Lower leg skin (tissue), 4 donors: Measurements from ENCODE around the gene THOC3. TPM values are rescaled to one million over a fixed set of nuclear protein-coding genes. Genes with fewer than 3 reads are reported as not detected.
"Not testable (repeated sequence)": the region's sequence is repeated elsewhere in the genome, so short reads cannot be mapped to it uniquely, and the experiment has no call there.

Experiments used
- DNase-seq, 2 donors: peaks; one replicate each; pipeline ENCODE4 v3.0.0-alpha.2; 2019; ENCODE audit warnings: low spot score in 2 of 2
- H3K4me3 ChIP-seq: fragments of 200-600 bp; sonication (generic); 2 replicates; pipeline ENCODE4 v1.5.1; 2017; ENCODE audit warnings: mild to moderate bottlenecking, low read depth; ENCODE audit not compliant: poor library complexity, severe bottlenecking
- CTCF ChIP-seq, 3 donors: fragments of 450-650 bp; IDR thresholded peaks; one replicate each; pipeline ENCODE4 v1.5.1; 2016; ENCODE audit warnings: antibody characterized with exemption in 3 of 3, mild to moderate bottlenecking in 3 of 3, moderate library complexity in 2 of 3
- POLR2A ChIP-seq, 2 donors: fragments of 450-650 bp; IDR thresholded peaks; one replicate each; pipeline ENCODE4 v1.6.1; 2016 to 2017; ENCODE audit warnings: antibody characterized with exemption in 2 of 2, mild to moderate bottlenecking in 1 of 2, moderate library complexity in 1 of 2
- WGBS, 2 donors: methylation state at CpG; one replicate each; pipeline ENCODE4 v1.1.5; 2018; 5-methylcytosine and 5-hydroxymethylcytosine counted together
- intact Hi-C: fragments of 100-400 bp; cut with DNase I; formaldehyde crosslinking; loops from one replicate; pipeline ENCODE4 v1.15.0; 2023; ENCODE audit warnings: low total_unique reads
- total RNA-seq, 4 donors: library from RNA; depleted of rRNA; stranded (reverse); fragments of >200 nt; gene quantifications; one replicate each; pipeline ENCODE4 v1.1.0, GENCODE V29; 2016

THOC3 gene
- total RNA-seq, 4 donors from 2014 or later = 32.9 to 58.2 (median 49.1) TPM

- intact Hi-C loops = no loop called here
- no peak for TF ChIP-seq POLR2A (IDR thresholded peaks at IDR 0.05)
- TF ChIP-seq CTCF (IDR thresholded peaks at IDR 0.05) = no peak
- DNase-seq = no peak
- WGBS, 2 donors = 85 to 93% methylated on average over 9 of the region's 9 CpGs
- H3K4me3 ChIP-seq = no peak overlapping the region
Measured at GRCh38 chr5:175921061-175921730, 46.9 kb downstream of the THOC3 start.

- 85 to 89% methylated on average over 9 of the region's 9 CpGs for WGBS, 2 donors
- intact Hi-C loops = no loop called here
Measured at GRCh38 chr5:175920231-175920811, 47.8 kb downstream of the THOC3 start.

GRCh38 chr5:175915066-175916037 is 52.8 kb downstream of the THOC3 start:
- WGBS, 2 donors = 62 to 71% methylated on average over 7 of the region's 7 CpGs
- H3K4me3 ChIP-seq, intact Hi-C loops, DNase-seq: not testable (repeated sequence)

More at GRCh38 chr5:175920231-175920811, 47.8 kb downstream of the THOC3 start:
- no peak for DNase-seq
- TF ChIP-seq CTCF (IDR thresholded peaks at IDR 0.05) (no peak), POLR2A (IDR thresholded peaks at IDR 0.05) (no peak)
- no peak overlapping the region for H3K4me3 ChIP-seq

GRCh38 chr5:175913835-175914672 is 54.1 kb downstream of the THOC3 start:
- WGBS, 2 donors = 65 to 86% methylated on average over 6 to 7 of the region's 20 CpGs
- peak in 1 of 2 donors; percentile 77 for DNase-seq
- intact Hi-C loops, H3K4me3 ChIP-seq: not testable (repeated sequence)

GRCh38 chr5:175910072-175910471 is 58.0 kb downstream of the THOC3 start:
- 78 to 85% methylated on average over 8 to 12 of the region's 12 CpGs for WGBS, 2 donors
- intact Hi-C loops, H3K4me3 ChIP-seq: not testable (repeated sequence)
- peak in 1 of 2 donors; percentile 70 for DNase-seq

Other genes starting within 250 kb of the THOC3 start
- not detected for gene CPLX2, start 96.7 kb downstream of the THOC3 start, total RNA-seq